ENCODE data around the gene ADCY3. TPM values are rescaled to one million over a fixed set of nuclear protein-coding genes. Genes with fewer than 3 reads are reported as not detected.

Gene ADCY3
- total and polyA plus RNA-seq, 10 of the 15 experiments (the other 5 are each of a cell fraction or from before 2014, with no cell fraction given): 2.8 to 102 (median 50.4) TPM

GRCh38 chr2:24959761-24960160 is 39.7 kb upstream of the ADCY3 start:
- CTCF ChIA-PET: interaction anchor here (1.4 kb wide), 1 partner anchor 15 kb away, joined by 4 read pairs; no protein-coding TSS in a partner anchor
- no TSS peak for BruUV-seq (replicated peaks)
- FAIRE-seq (no peak), DNase-seq (ENCODE audit: low read depth, low spot score) (no peak), ATAC-seq (no peak)
- no peak overlapping the region for H3K4me3 ChIP-seq
- H3K4me2 ChIP-seq (ENCODE audit: control insufficient read depth, insufficient read depth): no peak overlapping the region
- intact Hi-C loops (cut with micrococcal nuclease; ENCODE audit: unreplicated experiment): no loop called here
- no peak overlapping the region for H2AFZ ChIP-seq (ENCODE audit: control insufficient read depth, low read depth, low read length)
- peaks cover 0 to 18% of the 10 kb centered on the region in 2 experiments; a peak in 2 of 4 replicates for H3K36me3 ChIP-seq (ENCODE audit: control insufficient read depth in 2 of 2, insufficient read depth in 2 of 2, low read length in 1 of 2)
- no peaks in the 10 kb centered on the region for H3K4me1 ChIP-seq (ENCODE audit: control insufficient read depth, insufficient read depth, low read length)
- no peak overlapping the region for H3K27ac ChIP-seq (ENCODE audit: control insufficient read depth, insufficient read depth)
- peaks cover 8% of the 10 kb centered on the region; the same call in 2 of the 3 replicates for H3K9me3 ChIP-seq (replicated peaks; ENCODE audit: control insufficient read depth, insufficient read depth, low read length)
- H3K9ac ChIP-seq (ENCODE audit: control insufficient read depth, insufficient read depth, low read length): no peak overlapping the region
- POLR2A ChIA-PET: no interaction called here
- in situ Hi-C loops (cut with MboI): no loop called here
- RAD21 ChIA-PET (ENCODE audit: unreplicated experiment): no interaction called here
- no peaks in the 10 kb centered on the region for H3K27me3 ChIP-seq (replicated peaks in 1 of 2; ENCODE audit: control insufficient read depth in 2 of 2, insufficient read depth in 2 of 2, low read length in 1 of 2)
- no peaks in the 10 kb centered on the region for H4K20me1 ChIP-seq (ENCODE audit: control insufficient read depth, insufficient read depth)
- SMC1A ChIA-PET (ENCODE audit: uncharacterized antibody, unreplicated experiment): interaction anchor here (1.2 to 2.4 kb wide), 2 partner anchors 14 to 16 kb away, joined by 4 to 6 read pairs; no protein-coding TSS in a partner anchor
- no peaks in the 10 kb centered on the region for H3K79me2 ChIP-seq (ENCODE audit: control insufficient read depth, insufficient read depth, low read length)
- TF ChIP-seq KLF5 (IDR thresholded peaks at IDR 0.05; ENCODE audit: partially characterized antibody) (no peak), MYB (IDR thresholded peaks at IDR 0.05; ENCODE audit: borderline replicate concordance, low read depth, low read length) (no peak), BACH1 (IDR thresholded peaks at IDR 0.05; ENCODE audit: borderline replicate concordance) (no peak), RELB (IDR thresholded peaks at IDR 0.05; ENCODE audit: low read depth) (no peak), NR2F1 (conservative IDR thresholded peaks at IDR 0.05) (no peak), RBBP5 (conservative IDR thresholded peaks at IDR 0.05) (no peak), POU2F2 (IDR thresholded peaks at IDR 0.05; ENCODE audit: borderline replicate concordance, low read depth, low read length) (no peak), SP1 (IDR thresholded peaks at IDR 0.05; ENCODE audit: low read depth, low read length) (no peak), POLR2AphosphoS2 (IDR thresholded peaks at IDR 0.05; ENCODE audit: low read depth, low read length) (no peak), HDGF (IDR thresholded peaks at IDR 0.05) (no peak), ELK1 (IDR thresholded peaks at IDR 0.05; ENCODE audit: low read depth, low read length) (no peak)
- TF ChIP-seq, protein P1, sequence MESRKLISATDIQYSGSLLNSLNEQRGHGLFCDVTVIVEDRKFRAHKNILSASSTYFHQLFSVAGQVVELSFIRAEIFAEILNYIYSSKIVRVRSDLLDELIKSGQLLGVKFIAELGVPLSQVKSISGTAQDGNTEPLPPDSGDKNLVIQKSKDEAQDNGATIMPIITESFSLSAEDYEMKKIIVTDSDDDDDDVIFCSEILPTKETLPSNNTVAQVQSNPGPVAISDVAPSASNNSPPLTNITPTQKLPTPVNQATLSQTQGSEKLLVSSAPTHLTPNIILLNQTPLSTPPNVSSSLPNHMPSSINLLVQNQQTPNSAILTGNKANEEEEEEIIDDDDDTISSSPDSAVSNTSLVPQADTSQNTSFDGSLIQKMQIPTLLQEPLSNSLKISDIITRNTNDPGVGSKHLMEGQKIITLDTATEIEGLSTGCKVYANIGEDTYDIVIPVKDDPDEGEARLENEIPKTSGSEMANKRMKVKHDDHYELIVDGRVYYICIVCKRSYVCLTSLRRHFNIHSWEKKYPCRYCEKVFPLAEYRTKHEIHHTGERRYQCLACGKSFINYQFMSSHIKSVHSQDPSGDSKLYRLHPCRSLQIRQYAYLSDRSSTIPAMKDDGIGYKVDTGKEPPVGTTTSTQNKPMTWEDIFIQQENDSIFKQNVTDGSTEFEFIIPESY (IDR thresholded peaks at IDR 0.05): no peak
- TF ChIP-seq, protein P2, sequence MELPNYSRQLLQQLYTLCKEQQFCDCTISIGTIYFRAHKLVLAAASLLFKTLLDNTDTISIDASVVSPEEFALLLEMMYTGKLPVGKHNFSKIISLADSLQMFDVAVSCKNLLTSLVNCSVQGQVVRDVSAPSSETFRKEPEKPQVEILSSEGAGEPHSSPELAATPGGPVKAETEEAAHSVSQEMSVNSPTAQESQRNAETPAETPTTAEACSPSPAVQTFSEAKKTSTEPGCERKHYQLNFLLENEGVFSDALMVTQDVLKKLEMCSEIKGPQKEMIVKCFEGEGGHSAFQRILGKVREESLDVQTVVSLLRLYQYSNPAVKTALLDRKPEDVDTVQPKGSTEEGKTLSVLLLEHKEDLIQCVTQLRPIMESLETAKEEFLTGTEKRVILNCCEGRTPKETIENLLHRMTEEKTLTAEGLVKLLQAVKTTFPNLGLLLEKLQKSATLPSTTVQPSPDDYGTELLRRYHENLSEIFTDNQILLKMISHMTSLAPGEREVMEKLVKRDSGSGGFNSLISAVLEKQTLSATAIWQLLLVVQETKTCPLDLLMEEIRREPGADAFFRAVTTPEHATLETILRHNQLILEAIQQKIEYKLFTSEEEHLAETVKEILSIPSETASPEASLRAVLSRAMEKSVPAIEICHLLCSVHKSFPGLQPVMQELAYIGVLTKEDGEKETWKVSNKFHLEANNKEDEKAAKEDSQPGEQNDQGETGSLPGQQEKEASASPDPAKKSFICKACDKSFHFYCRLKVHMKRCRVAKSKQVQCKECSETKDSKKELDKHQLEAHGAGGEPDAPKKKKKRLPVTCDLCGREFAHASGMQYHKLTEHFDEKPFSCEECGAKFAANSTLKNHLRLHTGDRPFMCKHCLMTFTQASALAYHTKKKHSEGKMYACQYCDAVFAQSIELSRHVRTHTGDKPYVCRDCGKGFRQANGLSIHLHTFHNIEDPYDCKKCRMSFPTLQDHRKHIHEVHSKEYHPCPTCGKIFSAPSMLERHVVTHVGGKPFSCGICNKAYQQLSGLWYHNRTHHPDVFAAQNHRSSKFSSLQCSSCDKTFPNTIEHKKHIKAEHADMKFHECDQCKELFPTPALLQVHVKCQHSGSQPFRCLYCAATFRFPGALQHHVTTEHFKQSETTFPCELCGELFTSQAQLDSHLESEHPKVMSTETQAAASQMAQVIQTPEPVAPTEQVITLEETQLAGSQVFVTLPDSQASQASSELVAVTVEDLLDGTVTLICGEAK (IDR thresholded peaks at IDR 0.05; ENCODE audit: borderline replicate concordance): no peak
- TF ChIP-seq, protein P3, sequence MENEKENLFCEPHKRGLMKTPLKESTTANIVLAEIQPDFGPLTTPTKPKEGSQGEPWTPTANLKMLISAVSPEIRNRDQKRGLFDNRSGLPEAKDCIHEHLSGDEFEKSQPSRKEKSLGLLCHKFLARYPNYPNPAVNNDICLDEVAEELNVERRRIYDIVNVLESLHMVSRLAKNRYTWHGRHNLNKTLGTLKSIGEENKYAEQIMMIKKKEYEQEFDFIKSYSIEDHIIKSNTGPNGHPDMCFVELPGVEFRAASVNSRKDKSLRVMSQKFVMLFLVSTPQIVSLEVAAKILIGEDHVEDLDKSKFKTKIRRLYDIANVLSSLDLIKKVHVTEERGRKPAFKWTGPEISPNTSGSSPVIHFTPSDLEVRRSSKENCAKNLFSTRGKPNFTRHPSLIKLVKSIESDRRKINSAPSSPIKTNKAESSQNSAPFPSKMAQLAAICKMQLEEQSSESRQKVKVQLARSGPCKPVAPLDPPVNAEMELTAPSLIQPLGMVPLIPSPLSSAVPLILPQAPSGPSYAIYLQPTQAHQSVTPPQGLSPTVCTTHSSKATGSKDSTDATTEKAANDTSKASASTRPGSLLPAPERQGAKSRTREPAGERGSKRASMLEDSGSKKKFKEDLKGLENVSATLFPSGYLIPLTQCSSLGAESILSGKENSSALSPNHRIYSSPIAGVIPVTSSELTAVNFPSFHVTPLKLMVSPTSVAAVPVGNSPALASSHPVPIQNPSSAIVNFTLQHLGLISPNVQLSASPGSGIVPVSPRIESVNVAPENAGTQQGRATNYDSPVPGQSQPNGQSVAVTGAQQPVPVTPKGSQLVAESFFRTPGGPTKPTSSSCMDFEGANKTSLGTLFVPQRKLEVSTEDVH (IDR thresholded peaks at IDR 0.05; ENCODE audit: low read depth, partially characterized antibody): no peak
